Fibroblast of lung (primary cell): ENCODE measurements around the gene CCR2. TPM values are rescaled to one million over a fixed set of nuclear protein-coding genes. Genes with fewer than 3 reads are reported as not detected.

ENCODE experiments used
- DNase-seq, 2 donors: peaks; one replicate each; pipeline versions ENCODE4 v3.0.0 to v3.0.0-alpha.2; 2010; ENCODE audit warnings: low read depth in 2 of 2
- H2AFZ ChIP-seq: 2 replicates; pipeline ENCODE4 v1.5.1; 2012; ENCODE audit warnings: low read length, control low read depth, inconsistent platforms
- H3K27ac ChIP-seq: 2 replicates; pipeline ENCODE4 v1.5.1; 2011; ENCODE audit warnings: low read length, control low read depth; ENCODE audit not compliant: insufficient read depth
- H3K27me3 ChIP-seq: 2 replicates; pipeline ENCODE4 v1.5.1; 2011; ENCODE audit warnings: mild to moderate bottlenecking, low read length; ENCODE audit not compliant: control insufficient read depth, insufficient read depth
- H3K36me3 ChIP-seq: 2 replicates; pipeline ENCODE4 v1.5.1; 2011; ENCODE audit warnings: low read length; ENCODE audit not compliant: control insufficient read depth, insufficient read depth
- H3K4me1 ChIP-seq: 2 replicates; pipeline ENCODE4 v1.5.1; 2011; ENCODE audit warnings: low read length; ENCODE audit not compliant: control insufficient read depth, insufficient read depth; ENCODE audit errors: extremely low read depth
- H3K4me2 ChIP-seq: 2 replicates; pipeline ENCODE4 v1.5.1; 2011; ENCODE audit warnings: low read length, control low read depth; ENCODE audit not compliant: insufficient read depth; ENCODE audit errors: extremely low read depth
- H3K4me3 ChIP-seq, 4 experiments: fragments of 200-600 bp in 1 of 4; sonication (generic) in 1 of 4; replicated peaks in 1 of 4; 2 replicates each; pipeline ENCODE4 v1.5.1; 2011 to 2016; ENCODE audit warnings: low read length in 4 of 4, low read depth in 3 of 4, mild to moderate bottlenecking in 3 of 4, control low read depth in 2 of 4, inconsistent platforms in 1 of 4, mixed read lengths in 1 of 4; ENCODE audit not compliant: insufficient read depth in 1 of 4; ENCODE audit errors: control extremely low read depth in 1 of 4
- H3K79me2 ChIP-seq: 2 replicates; pipeline ENCODE4 v1.5.1; 2012; ENCODE audit warnings: mild to moderate bottlenecking, low read length, inconsistent platforms; ENCODE audit not compliant: control insufficient read depth, insufficient read depth
- H3K9ac ChIP-seq: 2 replicates; pipeline ENCODE4 v1.5.1; 2011; ENCODE audit warnings: mild to moderate bottlenecking, low read length, control low read depth; ENCODE audit not compliant: insufficient read depth
- H3K9me3 ChIP-seq: 2 replicates; pipeline ENCODE4 v1.5.1; 2012; ENCODE audit warnings: low read depth, low read length; ENCODE audit not compliant: control insufficient read depth, insufficient read depth
- H4K20me1 ChIP-seq: 2 replicates; pipeline ENCODE4 v1.5.1; 2011; ENCODE audit warnings: low read length; ENCODE audit not compliant: control insufficient read depth, insufficient read depth; ENCODE audit errors: extremely low read depth
- EZH2 ChIP-seq: IDR thresholded peaks from 2 replicates; pipeline ENCODE4 v1.5.1; 2012; ENCODE audit warnings: low read length, control low read depth, mild to moderate bottlenecking; ENCODE audit errors: missing control alignments
- polyA plus RNA-seq, 2 donors: library from polyadenylated mRNA; depleted of rRNA in 1 of 2; stranded (reverse) in 1 of 2; unstranded in 1 of 2; fragments of >200 nt; gene quantifications; 2 replicates each; pipeline ENCODE4 v1.2.1, GENCODE V29; 2011 to 2012; ENCODE audit warnings: missing spikeins in 1 of 2
- total RNA-seq: library from RNA; depleted of rRNA; stranded (reverse); fragments of >200 nt; gene quantifications from 2 replicates; pipeline ENCODE4 v1.2.1, GENCODE V29; 2014
- TF ChIP-seq, protein P1 (sequence below), 2 donors: IDR thresholded peaks in 1 of 2; conservative IDR thresholded peaks in 1 of 2; 1 replicate in 1 of 2; 2 replicates in 1 of 2; pipeline ENCODE4 v1.5.1; 2011 to 2012; ENCODE audit warnings: low read length in 2 of 2, control low read depth in 1 of 2, inconsistent platforms in 1 of 2, low read depth in 1 of 2, mild to moderate bottlenecking in 1 of 2

CCR2 gene
- total and polyA plus RNA-seq, 2 donors (not counting 1 experiment from before 2014, with no cell fraction given) = under 0.01 TPM; not detected in 1

- DNase-seq = no peak
- H3K9me3 ChIP-seq = no peaks in the 10 kb centered on the region
- H3K9ac ChIP-seq = no peak overlapping the region
- no peaks in the 10 kb centered on the region for H3K27me3 ChIP-seq
- H3K79me2 ChIP-seq = no peaks in the 10 kb centered on the region
- H4K20me1 ChIP-seq = no peaks in the 10 kb centered on the region
- no peak overlapping the region for H3K4me2 ChIP-seq
- no peak overlapping the region for H3K27ac ChIP-seq
- H3K4me1 ChIP-seq = no peaks in the 10 kb centered on the region
- H3K36me3 ChIP-seq = no peaks in the 10 kb centered on the region
- H2AFZ ChIP-seq = no peak overlapping the region
- H3K4me3 ChIP-seq = no peak overlapping the region
- TF ChIP-seq, protein P1, sequence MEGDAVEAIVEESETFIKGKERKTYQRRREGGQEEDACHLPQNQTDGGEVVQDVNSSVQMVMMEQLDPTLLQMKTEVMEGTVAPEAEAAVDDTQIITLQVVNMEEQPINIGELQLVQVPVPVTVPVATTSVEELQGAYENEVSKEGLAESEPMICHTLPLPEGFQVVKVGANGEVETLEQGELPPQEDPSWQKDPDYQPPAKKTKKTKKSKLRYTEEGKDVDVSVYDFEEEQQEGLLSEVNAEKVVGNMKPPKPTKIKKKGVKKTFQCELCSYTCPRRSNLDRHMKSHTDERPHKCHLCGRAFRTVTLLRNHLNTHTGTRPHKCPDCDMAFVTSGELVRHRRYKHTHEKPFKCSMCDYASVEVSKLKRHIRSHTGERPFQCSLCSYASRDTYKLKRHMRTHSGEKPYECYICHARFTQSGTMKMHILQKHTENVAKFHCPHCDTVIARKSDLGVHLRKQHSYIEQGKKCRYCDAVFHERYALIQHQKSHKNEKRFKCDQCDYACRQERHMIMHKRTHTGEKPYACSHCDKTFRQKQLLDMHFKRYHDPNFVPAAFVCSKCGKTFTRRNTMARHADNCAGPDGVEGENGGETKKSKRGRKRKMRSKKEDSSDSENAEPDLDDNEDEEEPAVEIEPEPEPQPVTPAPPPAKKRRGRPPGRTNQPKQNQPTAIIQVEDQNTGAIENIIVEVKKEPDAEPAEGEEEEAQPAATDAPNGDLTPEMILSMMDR (conservative IDR thresholded peaks at IDR 0.05 in 1 of 2, IDR thresholded peaks at IDR 0.05 in 1 of 2; ENCODE audit: low read depth in 1 of 2, low read length in 2 of 2) = no peak
- no peak for TF ChIP-seq EZH2
These were observed 27.7 kb downstream of the CCR2 start for GRCh38 chr3:46381625-46382024.

DNA sequence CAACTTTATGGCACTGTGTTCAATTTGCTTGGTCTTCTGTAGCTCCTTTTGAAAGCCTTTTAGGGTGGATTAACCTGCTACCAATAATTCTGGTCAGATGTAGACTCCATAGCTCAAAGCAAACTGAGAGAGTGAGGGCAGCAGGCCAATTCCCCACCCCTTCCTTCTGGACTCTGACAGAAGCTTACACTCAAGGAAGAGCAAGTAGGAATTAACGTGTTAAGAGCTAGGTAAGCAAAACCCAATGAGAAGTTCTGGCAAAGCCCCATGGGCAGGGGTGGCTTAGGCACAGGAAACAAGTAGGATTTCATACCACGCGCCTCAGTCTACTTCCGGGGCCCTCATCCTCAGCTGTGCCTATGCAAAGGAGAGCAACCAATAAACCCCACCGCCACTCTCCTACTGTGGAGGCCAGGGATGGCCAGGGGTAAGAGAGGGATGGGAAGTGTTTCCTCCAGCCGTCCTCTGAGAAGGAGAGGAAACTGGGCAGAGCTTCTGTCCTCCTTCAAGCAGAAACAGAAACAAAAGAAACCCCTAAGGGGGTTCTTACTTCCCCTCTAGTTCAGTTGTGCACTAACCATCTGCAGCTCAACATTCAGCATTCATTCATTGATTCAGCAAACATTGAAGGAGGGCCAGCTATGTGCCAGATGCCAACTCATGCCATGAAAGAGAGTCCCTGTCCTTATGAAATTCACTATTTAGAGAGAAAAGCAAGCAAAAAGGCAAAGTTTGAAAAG is 29.5 kb downstream of the CCR2 start:
- DNase-seq = no peak
- Histone ChIP-seq H3K27me3 (no peaks in the 10 kb centered on the region), H3K4me2 (no peak overlapping the region), H3K36me3 (no peaks in the 10 kb centered on the region), H3K79me2 (no peaks in the 10 kb centered on the region), H3K9ac (no peak overlapping the region), H3K4me1 (no peaks in the 10 kb centered on the region), H4K20me1 (no peaks in the 10 kb centered on the region), H3K4me3 (no peak overlapping the region), H3K27ac (no peak overlapping the region), H2AFZ (no peak overlapping the region), H3K9me3 (no peaks in the 10 kb centered on the region)
- TF ChIP-seq, protein P1 (conservative IDR thresholded peaks at IDR 0.05 in 1 of 2, IDR thresholded peaks at IDR 0.05 in 1 of 2; ENCODE audit: low read depth in 1 of 2, low read length in 2 of 2) = no peak
- TF ChIP-seq EZH2 = no peak

GRCh38 chr3:46383951-46384330 is 30.0 kb downstream of the CCR2 start:
- no peak overlapping the region for H3K9ac ChIP-seq
- H3K36me3 ChIP-seq = no peaks in the 10 kb centered on the region
- H3K4me3 ChIP-seq = no peak overlapping the region
- no peak overlapping the region for H3K27ac ChIP-seq
- H3K27me3 ChIP-seq = no peaks in the 10 kb centered on the region
- H3K4me1 ChIP-seq = no peaks in the 10 kb centered on the region
- no peak overlapping the region for H2AFZ ChIP-seq
- no peaks in the 10 kb centered on the region for H4K20me1 ChIP-seq
- H3K79me2 ChIP-seq = no peaks in the 10 kb centered on the region
- TF ChIP-seq, protein P1 (conservative IDR thresholded peaks at IDR 0.05 in 1 of 2, IDR thresholded peaks at IDR 0.05 in 1 of 2; ENCODE audit: low read depth in 1 of 2, low read length in 2 of 2) = no peak
- TF ChIP-seq EZH2 = no peak
- no peak overlapping the region for H3K4me2 ChIP-seq
- no peaks in the 10 kb centered on the region for H3K9me3 ChIP-seq
- no peak for DNase-seq
